Measurements from ENCODE around the gene NCAM2.

The NCAM2 gene

GRCh38 chr21:21216047-21216446 is 217.8 kb downstream of the NCAM2 start:
- DNase-seq (ENCODE audit: low read depth), result no peak

- DNase-seq (ENCODE audit: low read depth), result no peak
Measured at GRCh38 chr21:21226472-21226871, 228.3 kb downstream of the NCAM2 start.

GRCh38 chr21:21230672-21231071 is 232.5 kb downstream of the NCAM2 start:
- DNase-seq (ENCODE audit: low read depth), result no peak

DNA sequence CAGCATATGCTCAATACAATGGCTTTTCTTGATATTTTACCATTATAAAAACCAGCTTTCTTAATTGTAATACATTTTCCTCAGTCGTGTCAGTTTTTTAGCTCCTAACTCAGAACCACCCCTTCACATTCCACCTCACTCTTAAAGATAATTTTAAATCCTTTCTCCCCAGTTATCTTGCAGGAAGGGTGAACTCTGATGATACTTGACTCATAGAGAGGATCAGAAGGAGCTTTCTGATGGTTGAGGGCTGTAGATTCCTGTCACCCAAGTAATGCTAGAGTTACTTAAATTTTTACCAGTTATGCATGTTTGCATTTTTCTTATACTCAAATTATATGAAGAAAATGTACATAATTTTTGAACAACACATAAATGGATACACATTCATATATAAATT is 233.7 kb downstream of the NCAM2 start:
- DNase-seq (ENCODE audit: low read depth), result no peak

DNA sequence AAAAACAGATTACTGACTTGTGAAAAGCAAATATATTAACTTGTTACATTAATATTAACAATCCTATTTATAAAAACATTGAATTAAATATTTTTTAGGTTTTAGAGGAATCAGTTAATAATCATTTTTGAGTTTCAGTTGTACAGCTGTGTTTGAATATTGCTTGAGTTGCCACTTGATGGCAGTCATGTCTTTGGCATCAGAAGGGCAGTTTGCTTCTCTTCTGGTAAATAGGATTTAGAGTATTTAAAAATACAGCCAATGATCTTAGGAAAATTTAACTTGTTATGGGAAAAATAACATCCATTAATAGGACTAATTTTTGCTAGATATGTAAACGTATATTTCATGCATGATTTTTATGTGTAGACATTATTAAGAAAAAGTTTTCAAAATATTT is 234.1 kb downstream of the NCAM2 start:
- peak; percentile 63 for DNase-seq (ENCODE audit: low read depth)

DNA sequence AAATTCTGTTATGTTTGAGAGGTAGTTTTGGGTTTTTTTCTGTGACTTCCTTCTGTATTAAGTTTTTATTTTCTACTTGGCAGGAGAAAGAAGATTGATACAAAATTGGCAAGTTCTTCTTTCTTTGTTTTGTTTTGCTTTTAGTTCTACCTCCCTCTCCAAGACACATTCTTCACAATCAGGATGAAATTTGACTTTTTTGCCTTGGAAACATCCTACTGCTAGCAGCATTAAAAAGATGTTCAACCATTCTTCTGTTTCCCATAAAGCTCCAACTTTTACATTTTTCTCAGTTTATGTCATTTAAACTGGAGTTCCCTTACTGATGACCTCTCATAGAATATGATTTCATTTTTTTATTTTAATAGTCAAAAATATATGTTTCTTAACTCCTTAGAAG is 234.8 kb downstream of the NCAM2 start:
- no peak for DNase-seq (ENCODE audit: low read depth)

DNA sequence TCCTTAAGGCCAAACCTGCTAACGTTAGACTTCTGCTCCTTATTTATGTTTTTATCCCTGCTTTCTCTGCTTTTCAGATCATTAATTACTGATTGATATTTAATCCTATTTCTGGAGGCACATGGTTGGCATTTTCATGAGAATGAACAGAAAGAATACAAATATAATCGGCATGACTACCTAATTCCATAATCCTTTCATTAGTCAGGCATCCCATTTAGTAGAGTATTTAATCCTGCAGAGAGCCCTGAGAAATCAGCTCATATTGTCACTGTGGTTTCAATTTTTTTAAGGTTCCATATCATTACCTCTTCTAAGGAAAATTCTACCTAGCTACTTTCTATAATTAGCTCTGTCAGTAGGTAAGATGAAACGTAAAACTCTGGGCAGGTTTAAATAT is 238.8 kb downstream of the NCAM2 start:
- no peak for DNase-seq (ENCODE audit: low read depth)

- no peak for DNase-seq (ENCODE audit: low read depth)
Measured at GRCh38 chr21:21238629-21239400, 240.6 kb downstream of the NCAM2 start.

GRCh38 chr21:21241391-21241790 is 243.2 kb downstream of the NCAM2 start:
- no peak for DNase-seq (ENCODE audit: low read depth)

DNA sequence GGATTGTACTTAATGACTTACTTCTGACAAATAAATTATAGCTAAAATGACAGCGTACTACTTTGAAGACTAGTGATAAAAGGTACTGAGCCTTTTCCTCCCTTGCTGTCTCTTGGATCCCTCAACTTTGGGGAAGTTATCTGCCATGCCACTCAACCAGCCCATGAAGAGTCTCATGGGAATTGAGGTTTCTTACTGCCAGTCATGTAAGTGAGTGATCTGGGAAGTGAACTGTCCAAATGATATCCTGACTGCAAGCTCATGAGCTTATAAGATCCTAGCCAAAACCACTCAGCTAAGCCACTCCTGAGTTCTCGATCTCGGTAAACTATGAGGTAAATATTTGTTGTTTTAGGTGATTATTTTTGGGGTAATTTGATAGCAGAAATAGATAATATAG is 247.8 kb downstream of the NCAM2 start:
- DNase-seq (ENCODE audit: low read depth), result no peak

GRCh38 chr21:21247424-21247823 is 249.2 kb downstream of the NCAM2 start:
- DNase-seq (ENCODE audit: low read depth), result no peak

DNA sequence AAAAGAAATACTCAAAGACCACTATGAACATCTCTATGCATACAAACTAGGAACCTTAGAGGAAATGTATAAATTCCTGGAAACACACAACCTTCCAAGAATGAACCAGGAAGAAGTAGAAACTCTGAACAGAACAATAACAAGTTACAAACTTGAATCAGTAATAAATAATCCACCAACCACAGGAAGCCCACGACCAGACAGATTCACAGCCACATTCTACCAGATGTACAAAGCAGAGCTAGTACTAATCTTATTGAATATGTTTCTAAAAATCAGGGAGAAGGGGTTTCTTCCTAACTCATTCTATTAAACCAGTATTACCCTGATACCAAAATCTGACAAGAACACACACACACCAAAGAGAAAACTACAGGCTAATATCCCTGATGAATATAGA is 263.8 kb downstream of the NCAM2 start:
- no peak for DNase-seq (ENCODE audit: low read depth)

DNA sequence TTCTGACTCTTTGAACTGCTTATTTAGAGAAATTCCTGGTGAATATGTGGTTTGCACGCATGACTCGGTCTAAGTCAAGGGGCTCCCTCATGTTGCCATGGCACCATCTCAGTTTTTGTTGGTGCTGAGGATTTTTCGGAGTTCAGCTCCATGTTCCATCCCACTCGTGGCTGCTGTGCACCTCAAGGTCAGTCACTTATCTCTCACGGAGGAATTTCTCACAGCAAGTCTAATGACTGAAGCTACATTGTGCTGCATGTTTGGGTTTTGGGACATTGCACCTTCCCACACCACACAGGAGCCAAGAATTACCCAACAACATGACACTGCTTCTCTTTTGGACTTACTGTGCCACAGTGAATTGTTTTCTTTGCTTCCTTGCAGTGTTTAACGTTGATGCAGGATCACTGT is 269.9 kb downstream of the NCAM2 start:
- DNase-seq (ENCODE audit: low read depth), result peak; percentile 62

DNA sequence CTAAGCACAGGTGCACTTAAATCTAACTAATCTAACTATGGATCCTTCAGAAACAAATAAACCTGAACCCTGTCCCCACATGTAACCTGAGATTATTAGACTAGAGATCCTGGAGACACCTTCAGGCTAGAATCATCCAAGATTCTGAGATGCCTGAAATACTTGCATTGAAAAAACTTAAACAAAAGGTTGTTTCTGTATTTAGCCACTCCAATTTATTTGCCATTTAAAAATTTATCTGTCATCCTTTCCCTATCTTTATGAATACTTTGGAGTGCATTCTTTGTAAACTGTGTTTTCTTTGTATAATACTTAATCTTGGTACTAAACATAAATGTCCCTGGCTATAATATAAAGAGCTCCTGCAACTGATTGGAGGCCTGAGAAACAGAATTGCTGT is 270.7 kb downstream of the NCAM2 start:
- DNase-seq (ENCODE audit: low read depth), result no peak

DNA sequence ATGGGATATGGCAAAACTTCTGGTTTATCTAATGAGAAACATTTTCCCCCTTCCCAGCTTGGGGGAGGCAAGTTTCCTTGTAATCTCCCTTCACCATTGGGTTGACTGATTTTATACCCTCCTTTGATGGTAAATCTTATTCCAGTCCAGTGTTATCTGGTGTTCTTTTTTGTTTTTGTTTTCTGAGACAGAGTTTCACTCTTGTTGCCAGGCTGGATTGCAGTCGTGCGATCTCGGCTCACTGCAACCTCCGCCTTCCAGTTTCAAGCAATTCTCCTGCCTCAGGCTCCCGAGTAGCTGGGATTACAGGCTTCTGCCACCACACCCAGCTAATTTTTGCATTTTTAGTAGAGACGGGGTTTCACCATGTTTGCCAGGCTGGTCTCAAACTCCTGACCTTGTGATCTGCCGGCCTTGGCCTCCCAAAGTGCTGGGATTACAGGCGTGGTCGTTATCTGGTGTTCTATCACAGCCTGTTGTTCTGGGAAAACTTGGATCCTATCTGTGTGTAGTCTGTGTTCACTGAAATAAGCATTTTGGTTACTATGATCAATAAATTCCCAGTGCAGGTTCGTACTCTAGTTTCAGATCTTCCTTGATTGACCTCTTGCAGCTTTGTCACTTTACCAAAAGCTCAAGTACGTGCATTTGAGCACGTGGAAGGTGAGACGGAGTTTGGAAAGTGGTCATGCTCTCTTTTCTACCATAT is 281.1 kb downstream of the NCAM2 start:
- no peak for DNase-seq (ENCODE audit: low read depth)

GRCh38 chr21:21283810-21284209 is 285.6 kb downstream of the NCAM2 start:
- DNase-seq (ENCODE audit: low read depth), result no peak

DNA sequence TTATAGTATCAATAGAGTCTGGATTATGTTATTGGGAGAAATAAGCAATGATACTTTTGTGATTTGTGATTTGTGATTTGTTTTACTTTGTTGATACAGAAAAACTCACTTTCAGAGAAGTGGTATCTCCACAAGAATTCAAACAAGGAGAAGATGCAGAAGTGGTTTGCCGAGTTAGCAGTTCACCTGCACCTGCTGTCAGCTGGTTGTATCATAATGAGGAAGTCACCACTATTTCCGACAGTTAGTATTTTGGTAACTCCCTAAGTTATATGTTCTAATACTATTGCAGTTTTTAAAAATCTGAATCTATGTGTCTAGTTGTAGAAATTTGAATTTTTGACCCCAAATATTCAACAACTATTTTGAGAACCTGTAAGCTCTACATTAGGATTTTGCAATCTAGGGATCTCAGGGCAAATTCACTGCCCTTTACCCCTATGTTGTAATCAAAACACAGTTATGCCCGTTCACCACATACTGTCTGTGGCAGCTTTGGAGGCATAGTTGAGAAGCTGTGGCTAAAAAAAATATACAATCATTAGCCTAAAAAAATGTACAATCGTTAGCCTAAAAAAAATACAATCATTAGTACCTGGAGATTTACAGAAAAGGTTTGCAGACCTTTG is 288.1 kb downstream of the NCAM2 start:
- DNase-seq (ENCODE audit: low read depth), result peak; percentile 9

- no peak for DNase-seq (ENCODE audit: low read depth)
Measured at GRCh38 chr21:21290751-21291150, 292.5 kb downstream of the NCAM2 start.

DNA sequence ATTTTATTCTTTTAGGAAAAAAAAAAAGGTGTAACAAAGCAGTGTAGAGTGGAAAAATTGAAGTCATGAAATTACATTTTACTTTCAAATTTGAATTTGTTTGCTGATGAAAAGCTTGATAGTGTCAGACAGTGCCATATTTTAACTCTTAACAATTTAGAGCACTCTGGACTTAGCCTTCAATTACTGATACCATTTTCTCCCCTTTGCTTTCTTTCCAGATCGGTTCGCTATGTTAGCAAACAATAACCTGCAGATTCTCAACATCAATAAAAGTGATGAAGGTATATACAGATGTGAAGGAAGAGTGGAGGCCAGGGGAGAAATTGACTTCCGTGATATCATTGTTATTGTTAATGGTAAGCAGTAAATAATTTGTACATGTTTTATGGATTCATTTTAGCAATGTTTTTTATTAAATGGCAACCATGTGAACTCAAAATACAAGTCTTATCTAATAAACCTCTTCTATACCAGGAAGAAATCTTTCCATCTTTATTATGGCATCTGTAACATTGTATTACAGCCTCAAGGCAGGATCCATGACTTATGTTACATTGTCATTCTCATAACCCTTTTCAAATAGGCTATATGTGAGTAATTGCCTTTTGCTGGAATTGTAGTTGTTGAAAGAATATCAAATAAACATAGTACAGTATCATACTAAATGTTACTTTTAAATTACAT is 293.8 kb downstream of the NCAM2 start:
- DNase-seq (ENCODE audit: low read depth), result no peak

GRCh38 chr21:21295303-21295702 is 297.1 kb downstream of the NCAM2 start:
- no peak for DNase-seq (ENCODE audit: low read depth)

DNA sequence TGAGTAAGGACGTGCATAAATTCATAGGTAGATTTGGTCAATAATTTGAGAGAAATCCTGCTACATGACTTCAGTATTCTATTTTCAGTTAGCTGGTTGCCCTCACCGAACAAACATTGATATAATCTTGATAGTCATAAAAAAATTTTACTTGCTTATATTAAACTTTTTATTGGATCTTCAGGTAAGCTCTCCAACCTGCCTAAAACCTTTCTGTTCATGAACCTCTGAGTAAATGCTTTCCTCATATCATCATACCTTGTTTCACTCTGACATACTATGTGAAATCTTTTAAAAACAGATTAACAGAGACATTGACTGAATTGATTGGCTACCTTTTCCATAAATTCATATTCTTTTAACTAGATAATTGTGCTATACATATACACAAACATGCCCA is 299.0 kb downstream of the NCAM2 start:
- no peak for DNase-seq (ENCODE audit: low read depth)

DNA sequence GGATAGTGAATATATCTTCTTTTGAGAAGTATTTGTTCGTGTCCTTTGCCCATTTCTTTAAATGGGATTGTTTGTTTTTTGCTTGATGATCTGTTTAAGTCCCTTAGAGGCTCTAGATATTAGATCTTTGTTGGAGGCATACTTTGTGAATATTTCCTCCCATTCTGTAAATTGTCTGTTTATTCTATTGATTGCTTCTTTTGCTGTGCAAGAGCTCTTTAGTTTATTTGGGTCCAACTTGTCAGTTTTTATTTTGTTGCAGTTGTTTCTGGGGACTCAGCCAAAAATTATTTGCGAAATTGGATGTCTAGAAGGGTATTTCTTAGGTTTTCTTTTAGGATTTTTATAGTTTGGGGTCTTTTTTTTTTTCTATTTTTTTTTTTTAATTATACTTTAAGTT is 302.8 kb downstream of the NCAM2 start:
- no peak for DNase-seq (ENCODE audit: low read depth)

GRCh38 chr21:21309510-21309909 is 311.3 kb downstream of the NCAM2 start:
- no peak for DNase-seq (ENCODE audit: low read depth)
